Measurements from ENCODE around the gene NOS1AP. TPM values are rescaled to one million over a fixed set of nuclear protein-coding genes. Genes with fewer than 3 reads are reported as not detected.

Gene NOS1AP
- total and polyA plus RNA-seq, 9 of the 15 experiments (the other 6 are each of a cell fraction or from before 2014, with no cell fraction given), result 0.07 to 1.5 (median 0.22) TPM

DNA sequence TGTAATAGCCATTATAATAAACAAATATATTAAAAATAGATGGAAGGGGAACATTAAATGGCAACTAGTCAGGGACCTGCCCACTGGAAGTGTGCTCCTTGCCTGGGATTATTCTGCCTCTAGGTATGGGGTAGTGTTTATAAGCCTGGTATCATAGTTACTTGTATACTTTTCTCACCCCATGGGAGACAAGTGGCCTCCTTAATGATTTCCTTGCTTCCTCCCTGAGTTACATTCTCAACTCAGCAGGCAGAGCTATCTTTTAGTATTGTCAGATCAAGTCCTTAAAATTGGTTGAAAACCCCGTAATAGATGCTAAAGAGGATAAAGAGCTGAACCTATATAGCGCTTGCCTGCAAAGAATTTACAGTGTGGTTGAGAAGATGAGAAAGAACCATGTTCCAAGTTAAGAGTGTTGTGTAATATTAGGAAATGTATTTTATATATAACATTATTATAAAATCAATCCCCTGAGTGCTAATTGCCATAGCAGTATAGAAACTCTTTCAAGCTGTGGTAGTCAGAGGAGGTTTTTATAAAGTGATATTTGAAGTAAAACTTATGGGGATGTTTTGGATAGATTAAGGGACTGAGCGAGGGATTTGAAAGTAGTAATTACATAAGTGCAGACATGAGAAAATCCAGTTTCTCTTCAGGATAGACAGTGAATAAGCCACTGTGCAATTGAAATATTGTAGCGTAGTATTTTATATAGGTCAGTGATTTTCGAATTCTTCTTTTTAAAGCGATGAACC is 200.7 kb downstream of the NOS1AP start (continued):
- TF ChIP-seq AFF1 (IDR thresholded peaks at IDR 0.05; ENCODE audit: low read depth in 1 of 2, partially characterized antibody in 2 of 2), result no peak
- no peak for TF ChIP-seq ZBTB9 (CRISPR knock-in tag; IDR thresholded peaks at IDR 0.05)

GRCh38 chr1:162271972-162272371 is 202.5 kb downstream of the NOS1AP start:
- Histone ChIP-seq H3K4me1 (replicated peaks in 1 of 2; ENCODE audit: control insufficient read depth in 2 of 2, insufficient read depth in 2 of 2, low read length in 2 of 2) (peaks cover 0 to 9% of the 10 kb centered on the region in 2 experiments; a peak in 2 of 5 replicates), H4K20me1 (replicated peaks; ENCODE audit: control insufficient read depth, insufficient read depth, low read length) (no peaks in the 10 kb centered on the region), H2AFZ (ENCODE audit: low read depth, low read length) (peak overlapping the region; percentile 46), H3K9ac (ENCODE audit: insufficient read depth in 1 of 2, low read depth in 2 of 2, low read length in 2 of 2) (no peak overlapping the region), H3K79me2 (ENCODE audit: control insufficient read depth, insufficient read depth, low read length) (no peaks in the 10 kb centered on the region), H3K4me3 (no peak overlapping the region), H3K9me1 (ENCODE audit: control insufficient read depth, insufficient read depth, low read length) (no peaks in the 10 kb centered on the region), H3K27me3 (ENCODE audit: control insufficient read depth in 2 of 2, insufficient read depth in 2 of 2, low read length in 2 of 2) (no peaks in the 10 kb centered on the region), H3K4me2 (ENCODE audit: insufficient read depth, low read length) (no peak overlapping the region), H3K36me3 (ENCODE audit: control insufficient read depth, insufficient read depth, low read length) (no peaks in the 10 kb centered on the region), H3K9me3 (replicated peaks; ENCODE audit: control insufficient read depth, insufficient read depth, low read depth, low read length) (no peaks in the 10 kb centered on the region), H3K27ac (ENCODE audit: extremely low read depth, low read depth, low read length) (no peak overlapping the region)
- ATAC-seq, result no peak
- 27% methylated on average over 3 of the region's 3 CpGs for whole genome bisulfite sequencing (ENCODE audit: insufficient coverage, low coverage, missing lambda C conversion rate)
- no peak for TF ChIP-seq TCF7 (IDR thresholded peaks at IDR 0.05; ENCODE audit: borderline replicate concordance)
- no peak for TF ChIP-seq HNRNPH1 (optimal IDR thresholded peaks at IDR 0.05; ENCODE audit: low read depth, low read length)
- TF ChIP-seq HLTF (IDR thresholded peaks at IDR 0.05), result no peak
- no peak for TF ChIP-seq SLC30A9 (CRISPR knock-in tag; IDR thresholded peaks at IDR 0.05)
- FAIRE-seq, result no peak
- CTCF ChIA-PET (ENCODE audit: low intra/inter-chr PET ratio), result no interaction called here
- POLR2A ChIA-PET, result interaction anchor here (0.5 to 0.6 kb wide), 2 partner anchors 10 to 109 kb away, joined by 3 read pairs; no protein-coding TSS in a partner anchor
- BruUV-seq (replicated peaks), result no TSS peak
- intact Hi-C loops (cut with micrococcal nuclease), result loop anchor here (10.0 kb wide), 1 partner anchor 353 kb away; no protein-coding TSS in a partner anchor
- no peak for DNase-seq (ENCODE audit: extremely low read depth in 1 of 4, low spot score in 3 of 4)
- in situ Hi-C loops (cut with MboI), result loop anchor here (5.0 kb wide), 1 partner anchor 210 kb away; no protein-coding TSS in a partner anchor
